MM.1S (cell line): ENCODE measurements around the gene COL5A1.

Experiments
- DNase-seq: peaks from one replicate; pipeline ENCODE4 v3.0.0-alpha.2; 2015
- H2AFZ ChIP-seq: fragments of 300-600 bp; sonication (generic); 2 replicates; pipeline ENCODE4 v1.6.0; 2016; ENCODE audit warnings: antibody characterized with exemption, low read length
- H3F3A ChIP-seq: fragments of 300-600 bp; sonication (generic); 2 replicates; pipeline ENCODE4 v1.6.1; 2016; ENCODE audit warnings: mild to moderate bottlenecking, antibody characterized with exemption, low read length, moderate library complexity, mixed read lengths; ENCODE audit not compliant: insufficient read depth
- H3K27ac ChIP-seq: fragments of 300-600 bp; sonication (generic); 2 replicates; pipeline ENCODE4 v1.5.1; 2016; ENCODE audit warnings: mild to moderate bottlenecking, low read length
- H3K27me3 ChIP-seq: fragments of 300-600 bp; sonication (generic); replicated peaks from 2 replicates; pipeline ENCODE4 v1.6.0; 2016; ENCODE audit warnings: low read length; ENCODE audit not compliant: insufficient read depth
- H3K36me3 ChIP-seq: fragments of 300-600 bp; sonication (generic); replicated peaks from 2 replicates; pipeline ENCODE4 v1.6.1; 2016; ENCODE audit warnings: mild to moderate bottlenecking, low read length, mixed read lengths; ENCODE audit not compliant: insufficient read depth
- H3K4me1 ChIP-seq: fragments of 300-600 bp; sonication (generic); 2 replicates; pipeline ENCODE4 v1.6.1; 2016; ENCODE audit warnings: low read length, mixed read lengths
- H3K4me2 ChIP-seq: fragments of 300-600 bp; sonication (generic); 2 replicates; pipeline ENCODE4 v1.6.0; 2016; ENCODE audit warnings: low read depth, low read length
- H3K4me3 ChIP-seq: fragments of 300-600 bp; sonication (generic); 2 replicates; pipeline ENCODE4 v1.5.1; 2016; ENCODE audit warnings: low read length, mixed read lengths
- H3K79me2 ChIP-seq: fragments of 300-600 bp; sonication (generic); 2 replicates; pipeline ENCODE4 v1.6.1; 2016; ENCODE audit warnings: mixed run types, low read length, mixed read lengths
- H3K9ac ChIP-seq: fragments of 300-600 bp; sonication (generic); 2 replicates; pipeline ENCODE4 v1.6.1; 2016; ENCODE audit warnings: low read length, mixed read lengths
- H3K9me2 ChIP-seq: fragments of 300-600 bp; sonication (generic); replicated peaks from 2 replicates; pipeline ENCODE4 v1.6.1; 2016; ENCODE audit warnings: mild to moderate bottlenecking, low read length, mixed read lengths; ENCODE audit not compliant: insufficient read depth
- H3K9me3 ChIP-seq: fragments of 300-600 bp; sonication (generic); replicated peaks from 2 replicates; pipeline ENCODE4 v1.6.1; 2016; ENCODE audit warnings: mild to moderate bottlenecking, low read length, mixed read lengths; ENCODE audit not compliant: insufficient read depth
- H4K20me1 ChIP-seq: fragments of 300-600 bp; sonication (generic); 2 replicates; pipeline ENCODE4 v1.6.1; 2016; ENCODE audit warnings: mild to moderate bottlenecking, low read length, moderate library complexity, mixed read lengths; ENCODE audit not compliant: insufficient read depth
- EZH2 ChIP-seq: fragments of 300-600 bp; sonication (generic); optimal IDR thresholded peaks from 2 replicates; pipeline ENCODE3; 2017; ENCODE audit warnings: low read depth, mild to moderate bottlenecking, antibody characterized with exemption, low read length, mixed read lengths
- EZH2phosphoT487 ChIP-seq: fragments of 300-600 bp; sonication (generic); IDR thresholded peaks from 2 replicates; pipeline ENCODE4 v1.6.1; 2018; ENCODE audit warnings: antibody characterized with exemption, low read length
- TF ChIP-seq, protein P1 (sequence below): fragments of 300-600 bp; sonication (generic); IDR thresholded peaks from 2 replicates; pipeline ENCODE4 v1.5.1; 2016; ENCODE audit warnings: antibody characterized with exemption, low read length, mixed read lengths

Gene COL5A1

DNA sequence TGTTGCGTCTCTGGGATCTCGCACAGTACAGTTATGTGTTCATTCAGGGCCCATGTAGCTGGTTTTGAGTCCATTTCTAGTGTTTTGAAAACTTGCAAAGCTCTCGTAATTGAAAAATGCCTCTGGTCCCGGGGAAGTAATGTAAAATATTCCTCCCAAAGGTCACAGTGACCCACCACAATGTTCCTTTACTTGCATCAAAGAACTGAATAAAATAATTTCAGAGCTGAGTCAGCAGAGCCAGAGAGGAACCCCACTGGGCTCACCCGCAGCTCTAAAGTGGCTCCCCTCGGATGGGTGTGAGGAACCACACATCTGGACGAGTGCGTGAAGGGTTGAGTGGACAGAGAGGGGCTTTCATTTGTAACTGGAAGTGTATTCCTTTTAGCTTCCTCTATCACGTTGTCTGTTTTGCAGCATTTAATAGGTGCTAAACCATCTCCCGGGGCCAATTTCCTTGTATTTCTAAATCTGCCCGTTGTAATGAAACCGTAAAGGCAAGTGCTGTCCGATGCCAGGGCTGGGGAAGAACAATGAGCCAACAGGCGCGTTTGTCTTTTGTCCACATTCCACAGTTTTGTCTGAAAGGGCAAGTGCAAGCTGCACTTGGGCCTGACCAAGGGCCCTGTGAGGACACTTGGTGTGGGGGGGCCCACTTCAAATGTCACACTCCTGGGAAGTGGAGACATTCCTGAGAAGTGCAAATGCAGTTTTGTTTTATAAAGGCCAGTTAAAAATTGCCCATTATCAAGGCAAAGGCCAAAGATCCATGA lies 29.9 kb downstream of the COL5A1 start:
- no peaks in the 10 kb centered on the region for H3K4me1 ChIP-seq
- H3K27ac ChIP-seq = no peak overlapping the region
- peaks cover 74% of the 10 kb centered on the region for H3K27me3 ChIP-seq
- no peaks in the 10 kb centered on the region for H3F3A ChIP-seq
- no peak overlapping the region for H2AFZ ChIP-seq
- no peaks in the 10 kb centered on the region for H3K36me3 ChIP-seq
- H4K20me1 ChIP-seq = no peaks in the 10 kb centered on the region
- no peak overlapping the region for H3K4me2 ChIP-seq
- no peak overlapping the region for H3K4me3 ChIP-seq
- H3K79me2 ChIP-seq = no peaks in the 10 kb centered on the region
- no peaks in the 10 kb centered on the region for H3K9me2 ChIP-seq
- TF ChIP-seq, protein P1, sequence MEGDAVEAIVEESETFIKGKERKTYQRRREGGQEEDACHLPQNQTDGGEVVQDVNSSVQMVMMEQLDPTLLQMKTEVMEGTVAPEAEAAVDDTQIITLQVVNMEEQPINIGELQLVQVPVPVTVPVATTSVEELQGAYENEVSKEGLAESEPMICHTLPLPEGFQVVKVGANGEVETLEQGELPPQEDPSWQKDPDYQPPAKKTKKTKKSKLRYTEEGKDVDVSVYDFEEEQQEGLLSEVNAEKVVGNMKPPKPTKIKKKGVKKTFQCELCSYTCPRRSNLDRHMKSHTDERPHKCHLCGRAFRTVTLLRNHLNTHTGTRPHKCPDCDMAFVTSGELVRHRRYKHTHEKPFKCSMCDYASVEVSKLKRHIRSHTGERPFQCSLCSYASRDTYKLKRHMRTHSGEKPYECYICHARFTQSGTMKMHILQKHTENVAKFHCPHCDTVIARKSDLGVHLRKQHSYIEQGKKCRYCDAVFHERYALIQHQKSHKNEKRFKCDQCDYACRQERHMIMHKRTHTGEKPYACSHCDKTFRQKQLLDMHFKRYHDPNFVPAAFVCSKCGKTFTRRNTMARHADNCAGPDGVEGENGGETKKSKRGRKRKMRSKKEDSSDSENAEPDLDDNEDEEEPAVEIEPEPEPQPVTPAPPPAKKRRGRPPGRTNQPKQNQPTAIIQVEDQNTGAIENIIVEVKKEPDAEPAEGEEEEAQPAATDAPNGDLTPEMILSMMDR = no peak
- TF ChIP-seq EZH2phosphoT487 = no peak
- TF ChIP-seq EZH2 = no peak
- H3K9me3 ChIP-seq = no peaks in the 10 kb centered on the region
- H3K9ac ChIP-seq = no peak overlapping the region
- no peak for DNase-seq

DNA sequence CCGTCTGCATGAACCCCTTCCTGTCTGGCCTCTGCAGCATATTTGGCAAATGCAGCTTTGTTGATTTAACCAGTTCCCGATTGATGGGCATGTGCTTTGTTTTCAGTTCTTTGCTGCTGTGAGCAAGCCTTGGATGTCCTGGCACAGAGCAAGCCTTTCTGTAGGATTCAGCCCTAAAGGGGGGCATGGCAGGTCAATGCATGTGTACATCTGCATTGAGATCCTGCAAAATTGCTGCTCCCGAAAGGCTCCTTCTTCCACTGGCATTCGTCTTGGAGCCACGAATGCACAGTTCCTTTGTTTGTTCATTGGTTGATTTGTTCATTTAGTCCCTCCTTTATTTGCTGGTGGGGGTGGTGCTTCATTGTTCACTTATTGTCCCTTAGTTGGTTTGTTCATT lies 34.8 kb downstream of the COL5A1 start:
- Histone ChIP-seq H3K27me3 (peaks cover 91% of the 10 kb centered on the region), H3K4me1 (no peaks in the 10 kb centered on the region), H3K36me3 (no peaks in the 10 kb centered on the region), H3K9me3 (no peaks in the 10 kb centered on the region), H2AFZ (no peak overlapping the region), H3K27ac (no peak overlapping the region), H3K4me3 (no peak overlapping the region), H3K4me2 (no peak overlapping the region), H3F3A (no peaks in the 10 kb centered on the region), H4K20me1 (no peaks in the 10 kb centered on the region), H3K9me2 (no peaks in the 10 kb centered on the region), H3K79me2 (no peaks in the 10 kb centered on the region), H3K9ac (no peak overlapping the region)
- DNase-seq = no peak
- TF ChIP-seq, protein P1 = no peak

DNA sequence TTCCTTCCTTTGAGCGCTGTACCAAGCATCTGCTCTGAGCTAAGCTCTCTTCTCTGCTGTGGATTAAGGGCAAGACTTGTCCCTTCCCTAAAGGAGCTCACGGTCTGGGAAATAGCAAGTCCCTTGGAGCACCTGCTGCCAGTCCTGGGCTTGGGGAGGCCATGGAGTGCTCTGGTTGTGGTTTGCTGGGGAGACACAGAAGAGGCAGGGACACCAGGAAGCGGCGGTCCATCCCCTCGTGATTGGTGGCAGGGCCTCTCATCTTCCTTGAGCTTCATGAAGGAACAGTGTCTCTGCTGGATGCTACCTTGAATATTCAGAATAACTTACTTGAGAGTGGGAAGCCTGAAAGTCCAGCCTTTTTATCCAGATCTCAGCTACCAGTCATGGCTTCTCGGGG lies 35.3 kb downstream of the COL5A1 start:
- DNase-seq = no peak
- Histone ChIP-seq H3K27me3 (peaks cover 91% of the 10 kb centered on the region), H3K9ac (no peak overlapping the region), H3K27ac (no peak overlapping the region), H3K4me1 (no peaks in the 10 kb centered on the region), H3K4me2 (no peak overlapping the region), H4K20me1 (no peaks in the 10 kb centered on the region), H3K4me3 (no peak overlapping the region), H3K9me3 (no peaks in the 10 kb centered on the region), H2AFZ (no peak overlapping the region), H3K9me2 (no peaks in the 10 kb centered on the region), H3K36me3 (no peaks in the 10 kb centered on the region), H3F3A (no peaks in the 10 kb centered on the region), H3K79me2 (no peaks in the 10 kb centered on the region)
- TF ChIP-seq, protein P1 = no peak
- no peak for TF ChIP-seq EZH2
- no peak for TF ChIP-seq EZH2phosphoT487
